Upper lobe of right lung (tissue), 1 donor: ENCODE measurements around the gene MBD3L2. TPM values are rescaled to one million over a fixed set of nuclear protein-coding genes. Genes with fewer than 3 reads are reported as not detected.
"Not testable (repeated sequence)": the region's sequence is repeated elsewhere in the genome, so short reads cannot be mapped to it uniquely, and the experiment has no call there.

ENCODE experiments used
- ATAC-seq: fragments of 200-7000 bp; cut with Tn5 transposase; one replicate; pipeline ENCODE4 v1.9.1; 2020; ENCODE audit warnings: mild to moderate bottlenecking, moderate library complexity
- DNase-seq: peaks from one replicate; pipeline ENCODE4 v3.0.0-alpha.2; 2020
- H3K27ac ChIP-seq: fragments of 200-600 bp; one replicate; pipeline ENCODE4 v1.8.0; 2022
- H3K27me3 ChIP-seq: fragments of 200-600 bp; one replicate; pipeline ENCODE4 v1.8.0; 2022; ENCODE audit warnings: mild to moderate bottlenecking
- H3K36me3 ChIP-seq: fragments of 200-600 bp; one replicate; pipeline ENCODE4 v1.8.0; 2022
- H3K4me1 ChIP-seq: fragments of 200-600 bp; one replicate; pipeline ENCODE4 v1.8.0; 2022
- H3K4me3 ChIP-seq: fragments of 200-600 bp; one replicate; pipeline ENCODE4 v1.8.0; 2022; ENCODE audit warnings: mild to moderate bottlenecking
- H3K9me3 ChIP-seq: fragments of 200-600 bp; one replicate; pipeline ENCODE4 v1.8.0; 2022
- CTCF ChIP-seq: fragments of 200-600 bp; IDR thresholded peaks from one replicate; pipeline ENCODE4 v1.8.0; 2022; ENCODE audit warnings: antibody characterized with exemption
- intact Hi-C: fragments of 100-400 bp; cut with DNase I; formaldehyde crosslinking; loops from one replicate; pipeline ENCODE4 v1.11.0; 2022
- long read RNA-seq: library from polyadenylated mRNA; unstranded; transcript quantifications from one replicate; pipeline ENCODE4 v2.0.0, GENCODE V29; 2021
- total RNA-seq: library from RNA; stranded (reverse); fragmentation: NEBNext Ultra II Directional; extraction: Animal tissue kit (Norgen Biotek cat#: 25700); gene quantifications from one replicate; pipeline ENCODE4 v1.2.1, GENCODE V29; 2021
- donor health status: DM: no; HTN: yes; CAD: no; lungs with severe emphysema.

The MBD3L2 gene
- total RNA-seq: not detected
- long read RNA-seq: 0 reads

- H3K4me3 ChIP-seq, H3K27ac ChIP-seq, H3K36me3 ChIP-seq, DNase-seq, H3K4me1 ChIP-seq, H3K9me3 ChIP-seq, ATAC-seq, intact Hi-C loops, H3K27me3 ChIP-seq: not testable (repeated sequence)
Observed at GRCh38 chr19:7049021-7049420, at the start of gene MBD3L2. TSS of gene MBD3L2 (plus strand) at chr19:7049321. CDS start at chr19:7049374, 53 bp downstream.

GRCh38 chr19:6999933-7000332, 49.2 kb upstream of the MBD3L2 start:
- H3K4me1 ChIP-seq: no peaks in the 10 kb centered on the region
- no peak for TF ChIP-seq CTCF
- no peak overlapping the region for H3K4me3 ChIP-seq
- ATAC-seq (peak; percentile 52), DNase-seq (no peak)
- H3K27ac ChIP-seq: no peak overlapping the region
- H3K27me3 ChIP-seq: peaks cover 6% of the 10 kb centered on the region
- no peaks in the 10 kb centered on the region for H3K9me3 ChIP-seq
- intact Hi-C loops: no loop called here
- H3K36me3 ChIP-seq: no peaks in the 10 kb centered on the region

- DNase-seq (no peak), ATAC-seq (peak; percentile 60)
- Histone ChIP-seq H3K27me3 (peaks cover 6% of the 10 kb centered on the region), H3K27ac (no peak overlapping the region), H3K4me3 (no peak overlapping the region), H3K4me1 (no peaks in the 10 kb centered on the region), H3K9me3 (no peaks in the 10 kb centered on the region), H3K36me3 (no peaks in the 10 kb centered on the region)
- no peak for TF ChIP-seq CTCF
- intact Hi-C loops: no loop called here
Observed at GRCh38 chr19:7000333-7000732, 48.8 kb upstream of the MBD3L2 start.

- H3K4me3 ChIP-seq: no peak overlapping the region
- H3K27ac ChIP-seq: no peak overlapping the region
- no peak for DNase-seq
- no peak for TF ChIP-seq CTCF
- H3K27me3 ChIP-seq: peaks cover 6% of the 10 kb centered on the region
- H3K36me3 ChIP-seq: no peaks in the 10 kb centered on the region
- intact Hi-C loops: no loop called here
- H3K4me1 ChIP-seq: no peaks in the 10 kb centered on the region
- H3K9me3 ChIP-seq: no peaks in the 10 kb centered on the region
- no peak for ATAC-seq
Observed at GRCh38 chr19:7000816-7001215, 48.3 kb upstream of the MBD3L2 start.

GRCh38 chr19:7004313-7004931, 44.7 kb upstream of the MBD3L2 start:
- DNase-seq: no peak
- H3K27me3 ChIP-seq: peaks cover 6% of the 10 kb centered on the region
- H3K9me3 ChIP-seq: no peaks in the 10 kb centered on the region
- H3K4me3 ChIP-seq: no peak overlapping the region
- ATAC-seq: peak; percentile 82
- intact Hi-C loops: no loop called here
- no peaks in the 10 kb centered on the region for H3K4me1 ChIP-seq
- TF ChIP-seq CTCF: peak; percentile 88
- H3K27ac ChIP-seq: no peak overlapping the region
- H3K36me3 ChIP-seq: no peaks in the 10 kb centered on the region

GRCh38 chr19:7006135-7006704, 42.9 kb upstream of the MBD3L2 start:
- Histone ChIP-seq H3K4me1 (no peaks in the 10 kb centered on the region), H3K36me3 (no peaks in the 10 kb centered on the region), H3K27ac (no peak overlapping the region), H3K9me3 (no peaks in the 10 kb centered on the region), H3K27me3 (peaks cover 6% of the 10 kb centered on the region), H3K4me3 (no peak overlapping the region)
- intact Hi-C loops: no loop called here
- no peak for TF ChIP-seq CTCF
- ATAC-seq: no peak
- DNase-seq: no peak
